CD4-positive, alpha-beta T cell treated with Interleukin-2 at 100 ng/mL for 4 hours (primary cell): ENCODE results near the gene PSAP.
A peak's percentile ranks its signal among the peaks of the same experiment; 100 is the strongest.

Experiments
- DNase-seq: peaks from one replicate; pipeline ENCODE4 v3.0.0-alpha.2; 2020; ENCODE audit warnings: low spot score

The PSAP gene

DNA sequence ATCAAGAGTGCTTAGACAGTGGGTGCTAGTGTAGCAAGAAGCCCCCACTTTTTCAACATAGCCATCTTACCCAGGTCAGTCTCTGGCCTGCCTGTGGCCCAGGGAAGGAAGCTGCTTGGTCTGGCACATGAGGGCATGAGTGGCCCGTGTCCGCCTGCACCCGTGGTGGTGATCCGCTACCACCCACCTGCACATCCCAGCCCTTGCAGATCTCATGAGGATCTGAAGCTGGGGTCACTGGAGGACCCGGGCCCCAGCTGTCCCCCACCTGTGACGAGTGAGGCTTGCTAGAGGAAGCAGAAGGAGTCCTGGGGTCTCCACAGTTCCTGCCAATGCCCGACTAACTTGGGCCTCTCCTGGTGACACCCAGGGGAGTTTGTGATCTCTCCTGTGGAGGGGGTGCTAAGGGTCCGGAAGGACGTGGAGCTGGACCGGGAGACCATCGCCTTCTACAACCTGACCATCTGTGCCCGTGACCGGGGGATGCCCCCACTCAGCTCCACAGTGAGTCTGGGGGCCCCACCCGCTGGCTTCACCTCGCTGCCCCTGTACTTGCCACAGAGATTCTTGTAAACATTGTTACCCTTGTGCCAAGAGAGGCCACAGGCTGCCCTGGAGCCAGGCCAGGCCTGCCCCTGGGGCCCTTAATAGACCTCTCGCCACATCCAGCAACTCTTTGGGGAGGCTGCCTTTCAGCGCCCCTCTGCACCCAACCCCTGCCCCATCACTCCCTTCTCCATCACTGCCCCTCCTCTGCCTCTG lies 67.0 kb downstream of the PSAP start:
- DNase-seq: no peak

- DNase-seq: no peak
Measured at GRCh38 chr10:71782917-71783490, 68.0 kb downstream of the PSAP start.

DNA sequence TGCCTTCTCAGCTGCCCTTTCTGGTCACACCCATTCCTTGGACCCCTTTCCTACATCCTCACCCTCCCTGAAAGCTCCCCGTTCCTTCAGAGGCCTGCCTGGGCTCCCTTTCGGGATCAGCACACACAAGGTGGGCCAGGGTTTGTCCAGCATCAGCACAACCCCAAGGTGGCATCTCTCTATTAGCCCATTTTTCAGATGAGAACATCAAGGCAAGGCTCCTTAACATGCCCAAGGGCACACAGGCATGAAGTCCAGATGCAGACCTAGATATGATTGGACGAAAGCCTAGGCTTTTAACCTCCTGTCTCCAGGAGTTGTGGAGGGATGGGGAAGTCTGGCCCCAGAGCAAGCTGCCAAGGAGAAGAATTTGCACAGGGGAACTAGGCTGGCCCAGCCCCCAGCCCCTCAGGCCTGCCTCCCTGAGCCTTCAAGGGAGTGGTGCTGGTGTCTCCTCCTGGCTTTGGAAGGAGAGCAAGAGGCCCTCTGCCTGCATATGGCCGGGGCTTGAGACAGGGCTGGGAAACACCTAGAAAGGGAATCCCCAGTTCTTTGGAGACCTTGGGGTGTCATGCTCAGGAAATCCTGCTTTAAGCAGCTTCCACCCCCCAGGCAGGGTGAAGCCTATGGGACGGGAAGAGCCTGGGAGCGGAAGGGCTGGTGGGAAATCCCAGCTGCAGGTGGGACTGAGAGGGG lies 68.7 kb downstream of the PSAP start:
- DNase-seq: no peak

DNA sequence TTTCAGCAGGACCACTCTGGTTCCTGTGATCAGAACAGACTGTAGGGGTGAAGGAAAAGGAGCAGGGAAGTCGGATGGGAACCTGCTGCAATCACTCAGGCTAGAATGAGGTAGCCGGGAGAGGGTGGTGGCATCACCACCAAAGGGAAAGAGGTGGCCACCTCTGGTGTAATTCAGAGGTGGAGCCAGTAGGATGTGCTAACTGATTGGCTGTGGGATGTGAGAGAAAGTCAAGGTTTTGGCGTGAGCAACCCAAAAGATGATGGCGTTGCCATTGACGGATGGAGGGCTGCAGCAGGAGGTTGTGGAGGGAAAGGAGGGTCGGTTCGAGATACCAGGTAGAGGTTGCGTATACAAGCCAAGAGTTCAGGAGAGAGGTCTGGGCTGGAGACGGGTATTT lies 70.3 kb downstream of the PSAP start:
- DNase-seq: no peak

DNA sequence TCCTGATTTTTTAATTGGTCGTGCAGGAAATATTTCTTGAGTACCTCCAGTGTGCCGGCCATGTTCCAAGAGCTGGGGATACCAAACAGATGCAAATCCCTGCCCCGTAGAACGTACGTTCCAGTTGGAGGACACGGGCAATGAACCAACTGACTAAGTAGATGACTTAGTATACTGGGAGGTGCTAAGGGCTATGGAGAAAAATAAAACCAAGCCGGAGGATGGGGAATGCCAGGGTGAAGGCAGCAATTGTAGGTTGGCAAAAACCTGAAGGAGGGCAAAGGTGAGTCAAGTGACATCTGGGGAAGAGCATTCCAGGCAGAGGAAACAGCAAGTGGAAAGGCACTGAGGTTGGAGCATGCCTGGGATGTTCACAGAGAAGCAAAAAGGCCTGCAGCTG lies 70.9 kb downstream of the PSAP start:
- no peak for DNase-seq

DNA sequence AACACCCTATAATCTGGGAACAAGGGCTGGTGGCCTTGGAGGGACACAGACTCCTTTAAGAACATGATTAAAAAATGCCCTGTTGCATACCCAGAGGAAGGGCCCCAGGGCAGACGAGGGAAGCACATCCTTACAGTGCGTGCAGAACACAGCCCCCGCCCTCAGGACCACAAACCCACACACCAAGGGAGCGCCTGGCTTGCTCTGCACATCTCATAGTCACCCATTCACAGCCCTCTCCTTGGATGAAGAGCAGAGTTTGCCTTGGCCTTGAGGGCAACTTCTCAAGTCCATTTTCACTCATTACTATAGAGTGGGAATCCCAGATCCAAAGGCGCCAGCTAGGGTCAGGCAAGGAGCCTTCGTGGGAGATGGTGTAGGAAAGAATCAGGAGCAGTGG lies 71.4 kb downstream of the PSAP start:
- no peak for DNase-seq

DNA sequence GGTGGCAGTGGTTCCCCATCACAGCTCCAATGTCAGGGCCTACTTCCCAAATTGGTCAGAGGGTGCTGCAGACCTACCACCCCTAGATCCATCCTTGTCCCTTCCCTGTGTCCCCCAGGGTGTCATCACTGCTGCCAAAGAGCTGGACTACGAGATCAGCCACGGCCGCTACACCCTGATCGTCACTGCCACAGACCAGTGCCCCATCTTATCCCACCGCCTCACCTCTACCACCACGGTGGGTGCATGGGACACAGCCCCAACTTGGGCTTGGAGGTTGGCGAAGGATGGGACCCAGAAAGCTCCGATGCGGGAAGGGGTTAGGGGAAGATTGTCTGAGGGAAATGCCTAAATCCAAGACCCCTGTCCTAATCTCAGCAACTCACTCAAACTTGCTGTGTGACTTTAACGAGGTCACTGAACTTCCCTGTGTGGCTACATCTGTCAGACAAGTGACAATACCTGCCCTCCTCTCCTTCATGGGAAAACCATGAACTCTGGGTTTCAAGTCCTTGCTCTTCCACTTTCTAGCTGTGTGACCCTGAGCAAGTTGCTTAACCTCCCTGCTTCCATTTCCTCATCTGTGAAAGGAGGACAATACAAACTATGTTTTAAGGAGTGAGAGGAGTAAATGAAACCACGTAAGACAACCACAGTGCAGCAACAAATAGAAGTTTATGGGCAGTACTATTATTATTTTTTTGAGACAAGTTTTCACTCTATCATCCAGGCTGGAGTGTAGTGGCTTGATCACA lies 72.8 kb downstream of the PSAP start:
- no peak for DNase-seq

- DNase-seq: no peak
Measured at GRCh38 chr10:71777213-71777985, 73.7 kb downstream of the PSAP start.

DNA sequence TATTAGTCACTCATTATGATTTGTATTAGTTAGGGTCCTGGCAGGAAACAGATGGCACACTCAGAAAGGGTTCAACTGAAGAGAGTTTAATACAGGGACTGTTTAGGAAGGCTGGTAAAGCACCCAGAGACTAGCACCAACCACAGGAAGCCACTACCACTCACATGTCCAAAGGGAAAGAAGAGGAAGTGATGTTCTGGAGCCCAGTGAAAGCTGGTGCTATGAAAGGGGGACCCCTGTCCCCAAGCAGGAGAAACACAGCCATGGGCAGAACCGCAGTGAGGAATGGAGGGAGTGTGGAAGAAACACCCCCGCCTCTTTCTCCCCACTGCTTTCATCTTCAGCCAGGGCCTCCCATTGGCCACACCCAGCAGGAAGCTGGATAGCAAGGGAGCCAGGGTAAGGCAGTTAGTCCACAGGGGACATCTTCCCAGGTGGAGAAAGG lies 74.5 kb downstream of the PSAP start:
- DNase-seq: no peak

- DNase-seq: no peak
Measured at GRCh38 chr10:71774916-71775702, 75.9 kb downstream of the PSAP start.

- DNase-seq: peak; percentile 95
Measured at GRCh38 chr10:71773221-71773971, 77.7 kb downstream of the PSAP start, which contains the start of gene VSIR. Gene VSIR, minus strand, starts transcription at chr10:71773520. Its CDS starts 81 bp downstream, at chr10:71773439.

DNA sequence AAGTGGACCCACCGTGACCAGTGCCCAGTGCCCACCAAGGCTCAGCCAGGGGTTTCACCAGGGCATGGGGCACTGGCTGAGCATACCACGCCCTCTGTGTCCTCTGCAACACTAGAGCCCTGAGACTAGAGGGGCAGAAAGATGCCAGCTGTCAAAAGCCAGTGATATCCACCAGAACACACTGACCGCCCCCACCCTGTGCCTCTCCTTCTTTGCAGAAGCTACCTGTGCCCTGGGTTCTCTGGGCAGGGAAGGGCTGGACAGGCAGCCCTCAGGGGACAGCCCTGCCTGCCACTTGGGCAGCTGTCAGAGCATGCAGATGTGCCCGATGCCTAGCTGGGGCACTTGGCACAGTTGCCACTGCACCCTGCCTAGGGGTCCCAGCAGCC lies 78.2 kb downstream of the PSAP start:
- DNase-seq: no peak

- peak; percentile 40 for DNase-seq
Measured at GRCh38 chr10:71771821-71772617, 79.0 kb downstream of the PSAP start.

DNA sequence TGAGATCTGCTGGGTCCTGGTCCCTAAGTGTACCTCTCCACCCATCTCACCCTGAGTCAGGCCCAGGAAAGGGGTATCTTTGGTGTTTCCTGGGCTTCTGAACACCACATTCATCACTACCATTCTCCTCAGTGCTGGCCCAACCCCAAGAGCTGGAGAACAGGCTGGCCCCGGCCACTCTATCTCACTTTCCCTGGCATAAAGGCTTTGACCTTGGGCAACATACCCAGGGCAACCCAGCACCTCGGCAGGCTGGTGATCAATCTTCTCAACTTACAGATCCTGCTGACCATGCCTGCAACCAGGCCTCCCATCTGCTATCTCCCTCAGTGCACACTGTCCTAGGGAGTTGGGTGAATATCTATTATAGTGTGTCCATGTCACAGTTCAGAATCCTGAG lies 79.8 kb downstream of the PSAP start:
- no peak for DNase-seq

DNA sequence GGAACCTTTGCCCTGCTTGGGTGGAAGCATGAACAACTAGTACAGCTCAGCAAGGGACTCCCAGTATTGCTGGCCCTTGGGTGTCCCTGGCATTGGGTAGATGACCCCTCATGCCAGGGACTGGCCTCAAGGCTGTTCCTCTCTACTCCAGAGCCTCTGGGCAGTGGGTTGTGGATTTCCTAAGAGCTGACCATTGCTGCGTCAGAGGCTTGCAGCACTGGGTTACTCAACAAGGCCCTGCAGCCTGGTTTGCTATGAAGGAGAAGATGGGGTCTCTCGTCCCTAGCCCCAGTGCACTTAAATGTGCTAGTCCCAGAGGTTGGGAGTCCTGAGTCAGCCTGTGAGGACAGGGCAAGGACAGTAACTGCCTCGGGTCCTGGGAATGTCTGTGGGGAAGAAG lies 80.3 kb downstream of the PSAP start:
- no peak for DNase-seq

- DNase-seq: no peak
Measured at GRCh38 chr10:71770255-71770654, 80.8 kb downstream of the PSAP start.

DNA sequence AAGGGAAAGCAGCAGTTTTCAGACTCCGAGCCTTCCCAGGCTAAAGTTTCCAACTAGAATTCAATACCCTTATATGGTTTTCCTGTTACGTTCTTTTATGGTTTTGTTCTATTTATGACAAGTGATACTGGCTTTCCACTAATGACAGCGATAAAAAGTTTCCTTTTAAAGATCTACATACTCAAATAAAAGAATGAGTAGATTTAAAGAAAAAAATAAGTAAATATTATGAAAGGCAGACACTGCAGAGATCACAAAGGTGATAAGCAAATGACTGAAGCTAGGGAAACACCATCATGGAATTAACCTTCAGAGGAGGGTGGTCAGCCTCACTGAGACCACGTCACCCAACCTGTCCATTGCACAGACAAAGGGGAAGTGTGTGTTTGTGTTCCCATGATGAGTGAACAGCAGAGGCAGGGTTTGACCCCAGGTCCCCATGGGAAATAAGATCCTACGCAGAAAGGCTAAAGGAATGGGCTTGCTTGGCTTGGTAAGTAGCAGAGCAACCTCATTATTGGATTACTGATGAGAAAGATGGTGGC lies 81.7 kb downstream of the PSAP start:
- peak; percentile 40 for DNase-seq

DNA sequence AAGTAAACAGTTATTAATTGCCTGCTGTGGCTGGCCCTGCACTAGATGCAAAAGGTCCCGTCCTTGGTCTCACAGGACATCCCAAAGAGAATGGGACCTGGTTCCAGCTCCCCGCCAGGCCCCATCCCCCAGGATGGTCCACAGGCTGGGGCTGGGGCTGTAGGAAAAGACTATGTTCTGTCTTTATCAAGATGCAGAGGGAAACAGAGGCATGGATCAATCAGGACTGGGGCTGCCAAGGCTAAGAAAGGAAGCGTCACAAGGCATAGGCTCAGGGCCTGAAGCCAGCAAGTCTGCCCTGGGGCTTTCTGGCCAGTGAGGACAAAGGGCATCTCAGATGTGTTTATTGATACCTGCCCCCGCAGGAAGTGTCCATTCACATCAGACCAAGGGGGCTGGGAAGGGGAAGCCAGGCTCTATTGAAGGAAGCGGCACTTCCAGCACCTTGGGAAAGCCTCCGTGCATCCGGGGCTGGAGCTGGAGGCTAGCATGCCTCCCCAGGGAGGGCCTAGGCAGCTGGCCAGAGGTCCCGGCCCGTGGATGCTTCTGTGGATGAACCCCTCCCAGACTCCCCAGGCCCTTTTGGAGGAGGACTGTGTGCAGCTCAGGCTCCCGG lies 83.5 kb downstream of the PSAP start:
- no peak for DNase-seq
